MM.1S (cell line): ENCODE data around the gene CCL1.

Source experiments
- DNase-seq: peaks from one replicate; pipeline ENCODE4 v3.0.0-alpha.2; 2015
- H2AFZ ChIP-seq: fragments of 300-600 bp; sonication (generic); 2 replicates; pipeline ENCODE4 v1.6.0; 2016; ENCODE audit warnings: antibody characterized with exemption, low read length
- H3F3A ChIP-seq: fragments of 300-600 bp; sonication (generic); 2 replicates; pipeline ENCODE4 v1.6.1; 2016; ENCODE audit warnings: mild to moderate bottlenecking, antibody characterized with exemption, low read length, moderate library complexity, mixed read lengths; ENCODE audit not compliant: insufficient read depth
- H3K27ac ChIP-seq: fragments of 300-600 bp; sonication (generic); 2 replicates; pipeline ENCODE4 v1.5.1; 2016; ENCODE audit warnings: mild to moderate bottlenecking, low read length
- H3K27me3 ChIP-seq: fragments of 300-600 bp; sonication (generic); replicated peaks from 2 replicates; pipeline ENCODE4 v1.6.0; 2016; ENCODE audit warnings: low read length; ENCODE audit not compliant: insufficient read depth
- H3K36me3 ChIP-seq: fragments of 300-600 bp; sonication (generic); replicated peaks from 2 replicates; pipeline ENCODE4 v1.6.1; 2016; ENCODE audit warnings: mild to moderate bottlenecking, low read length, mixed read lengths; ENCODE audit not compliant: insufficient read depth
- H3K4me1 ChIP-seq: fragments of 300-600 bp; sonication (generic); 2 replicates; pipeline ENCODE4 v1.6.1; 2016; ENCODE audit warnings: low read length, mixed read lengths
- H3K4me2 ChIP-seq: fragments of 300-600 bp; sonication (generic); 2 replicates; pipeline ENCODE4 v1.6.0; 2016; ENCODE audit warnings: low read depth, low read length
- H3K4me3 ChIP-seq: fragments of 300-600 bp; sonication (generic); 2 replicates; pipeline ENCODE4 v1.5.1; 2016; ENCODE audit warnings: low read length, mixed read lengths
- H3K79me2 ChIP-seq: fragments of 300-600 bp; sonication (generic); 2 replicates; pipeline ENCODE4 v1.6.1; 2016; ENCODE audit warnings: mixed run types, low read length, mixed read lengths
- H3K9ac ChIP-seq: fragments of 300-600 bp; sonication (generic); 2 replicates; pipeline ENCODE4 v1.6.1; 2016; ENCODE audit warnings: low read length, mixed read lengths
- H3K9me2 ChIP-seq: fragments of 300-600 bp; sonication (generic); replicated peaks from 2 replicates; pipeline ENCODE4 v1.6.1; 2016; ENCODE audit warnings: mild to moderate bottlenecking, low read length, mixed read lengths; ENCODE audit not compliant: insufficient read depth
- H3K9me3 ChIP-seq: fragments of 300-600 bp; sonication (generic); replicated peaks from 2 replicates; pipeline ENCODE4 v1.6.1; 2016; ENCODE audit warnings: mild to moderate bottlenecking, low read length, mixed read lengths; ENCODE audit not compliant: insufficient read depth
- H4K20me1 ChIP-seq: fragments of 300-600 bp; sonication (generic); 2 replicates; pipeline ENCODE4 v1.6.1; 2016; ENCODE audit warnings: mild to moderate bottlenecking, low read length, moderate library complexity, mixed read lengths; ENCODE audit not compliant: insufficient read depth
- CTCF ChIP-seq: fragments of 300-600 bp; sonication (generic); IDR thresholded peaks from 2 replicates; pipeline ENCODE4 v1.5.1; 2016; ENCODE audit warnings: antibody characterized with exemption, low read length, mixed read lengths
- EZH2 ChIP-seq: fragments of 300-600 bp; sonication (generic); optimal IDR thresholded peaks from 2 replicates; pipeline ENCODE3; 2017; ENCODE audit warnings: low read depth, mild to moderate bottlenecking, antibody characterized with exemption, low read length, mixed read lengths
- EZH2phosphoT487 ChIP-seq: fragments of 300-600 bp; sonication (generic); IDR thresholded peaks from 2 replicates; pipeline ENCODE4 v1.6.1; 2018; ENCODE audit warnings: antibody characterized with exemption, low read length

Gene CCL1

GRCh38 chr17:34409352-34409751 lies 46.3 kb upstream of the CCL1 start:
- Histone ChIP-seq H3F3A (no peaks in the 10 kb centered on the region), H3K79me2 (no peaks in the 10 kb centered on the region), H3K9ac (no peak overlapping the region), H2AFZ (no peak overlapping the region), H3K27me3 (no peaks in the 10 kb centered on the region), H3K9me3 (no peaks in the 10 kb centered on the region), H3K36me3 (no peaks in the 10 kb centered on the region), H4K20me1 (no peaks in the 10 kb centered on the region), H3K4me1 (no peaks in the 10 kb centered on the region), H3K9me2 (no peaks in the 10 kb centered on the region), H3K4me3 (no peak overlapping the region), H3K4me2 (no peak overlapping the region), H3K27ac (no peak overlapping the region)
- TF ChIP-seq EZH2, result no peak
- no peak for TF ChIP-seq EZH2phosphoT487
- TF ChIP-seq CTCF, result no peak
- DNase-seq, result no peak

DNA sequence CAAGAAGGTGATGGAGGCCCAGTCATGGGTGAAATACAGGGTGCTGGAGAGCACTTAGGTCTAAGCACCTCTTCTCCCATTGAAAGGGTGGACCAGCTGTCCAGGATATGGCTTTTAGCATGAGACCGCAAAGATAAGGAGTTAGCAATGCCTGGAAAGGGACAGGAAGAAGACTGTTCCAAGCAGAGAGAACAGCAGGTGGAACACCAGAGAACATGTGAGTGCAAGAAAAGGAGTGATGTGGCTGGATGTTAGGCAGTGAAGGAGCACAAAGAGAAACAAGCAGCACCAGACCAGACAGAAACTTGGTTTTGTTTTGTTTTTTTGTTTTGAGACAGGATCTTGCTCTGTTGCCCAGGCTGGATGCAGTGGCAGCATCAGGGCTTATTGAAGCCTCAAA lies 45.4 kb upstream of the CCL1 start:
- Histone ChIP-seq H3K9me2 (no peaks in the 10 kb centered on the region), H3K9me3 (no peaks in the 10 kb centered on the region), H3F3A (no peaks in the 10 kb centered on the region), H4K20me1 (no peaks in the 10 kb centered on the region), H2AFZ (no peak overlapping the region), H3K4me1 (peaks cover 4% of the 10 kb centered on the region), H3K79me2 (no peaks in the 10 kb centered on the region), H3K9ac (no peak overlapping the region), H3K36me3 (no peaks in the 10 kb centered on the region), H3K27me3 (no peaks in the 10 kb centered on the region), H3K4me3 (no peak overlapping the region), H3K27ac (no peak overlapping the region), H3K4me2 (no peak overlapping the region)
- TF ChIP-seq EZH2, result no peak
- TF ChIP-seq CTCF, result no peak
- no peak for TF ChIP-seq EZH2phosphoT487
- no peak for DNase-seq

DNA sequence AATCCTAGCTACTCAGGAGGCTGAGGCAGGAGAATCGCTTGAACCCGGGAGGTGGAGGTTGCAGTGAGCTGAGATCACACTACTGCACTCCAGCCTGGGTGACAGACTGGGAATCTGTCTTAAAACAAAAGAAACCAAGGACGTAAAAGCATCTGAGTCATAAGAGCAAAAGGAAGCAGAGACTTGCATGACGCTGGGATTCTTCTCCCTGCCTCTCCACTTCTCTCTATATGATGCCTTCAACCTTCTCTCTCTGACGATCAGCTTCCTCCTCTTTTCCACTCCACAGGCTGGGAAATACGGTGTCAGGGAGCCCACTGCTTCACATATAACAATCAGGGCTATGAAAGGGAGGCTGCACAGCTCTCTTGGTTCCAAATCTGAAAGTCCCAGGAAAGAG lies 43.2 kb upstream of the CCL1 start:
- no peaks in the 10 kb centered on the region for H3K9me2 ChIP-seq
- no peaks in the 10 kb centered on the region for H3F3A ChIP-seq
- no peaks in the 10 kb centered on the region for H3K79me2 ChIP-seq
- no peak overlapping the region for H3K9ac ChIP-seq
- H3K9me3 ChIP-seq, result no peaks in the 10 kb centered on the region
- H4K20me1 ChIP-seq, result no peaks in the 10 kb centered on the region
- TF ChIP-seq EZH2 (no peak), CTCF (no peak), EZH2phosphoT487 (no peak)
- peaks cover 25% of the 10 kb centered on the region for H3K4me1 ChIP-seq
- H3K36me3 ChIP-seq, result no peaks in the 10 kb centered on the region
- no peak overlapping the region for H3K4me2 ChIP-seq
- DNase-seq, result no peak
- H3K27me3 ChIP-seq, result no peaks in the 10 kb centered on the region
- H2AFZ ChIP-seq, result no peak overlapping the region
- no peak overlapping the region for H3K4me3 ChIP-seq
- no peak overlapping the region for H3K27ac ChIP-seq
